NCI-H82 (cell line): ENCODE data around the gene IFNL1.
A peak's percentile ranks its signal among the peaks of the same experiment; 100 is the strongest.
"Not testable (repeated sequence)": the region's sequence is repeated elsewhere in the genome, so short reads cannot be mapped to it uniquely, and the experiment has no call there.

Source experiments
- DNase-seq: peaks from one replicate; lab custom pipeline; 2025; lab: John Stamatoyannopoulos, UW

The IFNL1 gene

GRCh38 chr19:39296055-39296645, at the start of gene IFNL1:
Gene IFNL1, plus strand, starts transcription at chr19:39296407. Its CDS starts 15 bp downstream, at chr19:39296422.
- no peak for DNase-seq

GRCh38 chr19:39246951-39247669, 49.1 kb upstream of the IFNL1 start:
- peak; percentile 73 for DNase-seq

GRCh38 chr19:39247701-39248664, 48.2 kb upstream of the IFNL1 start:
- DNase-seq = no peak

GRCh38 chr19:39248806-39249205, 47.4 kb upstream of the IFNL1 start, which contains the start of gene IFNL4:
Gene IFNL4, minus strand, starts transcription at chr19:39248856.
- no peak for DNase-seq

- no peak for DNase-seq
Observed at GRCh38 chr19:39251081-39251480, 45.1 kb upstream of the IFNL1 start.

GRCh38 chr19:39251846-39252245, 44.4 kb upstream of the IFNL1 start:
- no peak for DNase-seq

- DNase-seq = peak; percentile 55
Observed at GRCh38 chr19:39252458-39252857, 43.7 kb upstream of the IFNL1 start.

GRCh38 chr19:39253374-39254149, 42.6 kb upstream of the IFNL1 start:
- DNase-seq = no peak

- no peak for DNase-seq
Observed at GRCh38 chr19:39254531-39255345, 41.5 kb upstream of the IFNL1 start.

GRCh38 chr19:39257227-39257626, 39.0 kb upstream of the IFNL1 start:
- DNase-seq = no peak

- no peak for DNase-seq
Observed at GRCh38 chr19:39261704-39262103, 34.5 kb upstream of the IFNL1 start.

- no peak for DNase-seq
Observed at GRCh38 chr19:39262496-39262895, 33.7 kb upstream of the IFNL1 start.

- no peak for DNase-seq
Observed at GRCh38 chr19:39263912-39264305, 32.3 kb upstream of the IFNL1 start.

GRCh38 chr19:39264306-39265290, 31.6 kb upstream of the IFNL1 start:
- no peak for DNase-seq

- DNase-seq = peak; percentile 64
Observed at GRCh38 chr19:39265321-39265916, 30.8 kb upstream of the IFNL1 start.

- DNase-seq = not testable (repeated sequence)
Observed at GRCh38 chr19:39268085-39268484, 28.1 kb upstream of the IFNL1 start, which contains the start of gene IFNL2. Gene IFNL2, plus strand, starts transcription at chr19:39268396. Its CDS starts 173 bp downstream, at chr19:39268569.

- not testable (repeated sequence) for DNase-seq
Observed at GRCh38 chr19:39268531-39269223, 27.5 kb upstream of the IFNL1 start.

- not testable (repeated sequence) for DNase-seq
Observed at GRCh38 chr19:39269369-39269768, 26.8 kb upstream of the IFNL1 start.
